Measurements from ENCODE around the gene VPS8. TPM values are rescaled to one million over a fixed set of nuclear protein-coding genes. Genes with fewer than 3 reads are reported as not detected.

The VPS8 gene
- total RNA-seq, 4 donors from 2014 or later, result 46.3 to 76.9 (median 59.3) TPM

GRCh38 chr3:185075547-185075946, 263.6 kb downstream of the VPS8 start:
- DNase-seq (ENCODE audit: low spot score in 2 of 2), result no peak
- Histone ChIP-seq H3K36me3 (peaks cover 0 to 9% (median 0%) of the 10 kb centered on the region in 3 donors), H3K27ac (no peak overlapping the region), H3K9me3 (no peaks in the 10 kb centered on the region), H3K27me3 (no peaks in the 10 kb centered on the region), H3K4me3 (no peak overlapping the region), H3K4me1 (peaks cover 0 to 5% (median 0%) of the 10 kb centered on the region in 4 donors)
- TF ChIP-seq CTCF (IDR thresholded peaks at IDR 0.05), result no peak
- TF ChIP-seq EP300 (IDR thresholded peaks at IDR 0.05), result no peak
- no peak for TF ChIP-seq POLR2A (IDR thresholded peaks at IDR 0.05)
- WGBS, 2 donors, result 71 to 82% methylated on average over 13 of the region's 13 CpGs

DNA sequence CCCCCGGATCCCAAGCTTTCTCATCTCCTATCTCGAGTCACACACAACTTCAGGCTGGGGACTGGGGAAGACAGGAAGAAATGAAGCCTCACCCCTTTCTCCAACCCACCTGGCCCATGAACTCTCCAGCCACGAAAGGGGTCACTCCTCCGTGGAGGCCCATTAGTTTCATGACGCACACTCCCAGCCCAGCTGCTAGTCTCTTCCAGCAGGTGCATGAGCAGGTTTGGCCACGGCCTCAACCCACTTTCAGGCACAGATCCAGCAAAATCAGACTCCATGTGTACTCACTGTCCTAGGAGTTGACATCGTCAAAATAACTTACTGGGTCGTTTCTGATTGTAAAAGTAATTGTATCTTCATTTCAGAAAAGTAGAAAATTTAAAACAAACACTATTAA, 264.3 kb downstream of the VPS8 start:
- Histone ChIP-seq H3K9me3 (no peaks in the 10 kb centered on the region), H3K36me3 (peaks cover 0 to 16% (median 0%) of the 10 kb centered on the region in 3 donors), H3K27ac (no peak overlapping the region), H3K4me3 (no peak overlapping the region), H3K27me3 (no peaks in the 10 kb centered on the region), H3K4me1 (peaks cover 0 to 5% (median 0%) of the 10 kb centered on the region in 4 donors)
- 77 to 84% methylated on average over 8 of the region's 8 CpGs for WGBS, 2 donors
- TF ChIP-seq POLR2A (IDR thresholded peaks at IDR 0.05) (no peak), CTCF (IDR thresholded peaks at IDR 0.05) (no peak), EP300 (IDR thresholded peaks at IDR 0.05) (no peak)
- no peak for DNase-seq (ENCODE audit: low spot score in 2 of 2)

DNA sequence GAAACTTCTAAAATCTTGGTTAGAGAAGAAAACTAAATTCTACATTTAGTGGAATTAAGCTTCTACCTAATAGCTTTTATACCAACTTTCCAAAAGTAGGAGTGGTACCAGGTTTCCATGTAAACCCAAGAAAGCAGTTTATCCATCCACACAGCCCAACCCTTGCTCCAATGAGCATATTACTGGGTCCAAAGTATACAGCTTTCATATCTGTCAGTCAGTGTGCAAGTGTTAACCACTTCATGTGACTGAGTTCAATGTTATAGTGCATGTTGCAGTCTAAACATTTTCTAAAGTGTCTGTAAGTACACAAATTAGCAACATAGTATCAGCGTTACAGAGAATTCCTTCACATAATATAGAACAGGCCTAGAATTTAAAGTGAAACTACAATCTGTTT, 267.7 kb downstream of the VPS8 start:
- H3K9me3 ChIP-seq, result no peaks in the 10 kb centered on the region
- peaks cover 0 to 38% (median 0%) of the 10 kb centered on the region in 3 donors for H3K36me3 ChIP-seq
- TF ChIP-seq POLR2A (IDR thresholded peaks at IDR 0.05), result no peak
- no peak for TF ChIP-seq EP300 (IDR thresholded peaks at IDR 0.05)
- no peak for TF ChIP-seq CTCF (IDR thresholded peaks at IDR 0.05)
- no peak overlapping the region for H3K4me3 ChIP-seq
- DNase-seq (ENCODE audit: low spot score in 2 of 2), result no peak
- H3K27ac ChIP-seq, result no peak overlapping the region
- peaks cover 0 to 5% (median 0%) of the 10 kb centered on the region in 4 donors for H3K4me1 ChIP-seq
- no peaks in the 10 kb centered on the region for H3K27me3 ChIP-seq
- WGBS, 2 donors, result 36 to 58% methylated on average over 1 of the region's 1 CpG

DNA sequence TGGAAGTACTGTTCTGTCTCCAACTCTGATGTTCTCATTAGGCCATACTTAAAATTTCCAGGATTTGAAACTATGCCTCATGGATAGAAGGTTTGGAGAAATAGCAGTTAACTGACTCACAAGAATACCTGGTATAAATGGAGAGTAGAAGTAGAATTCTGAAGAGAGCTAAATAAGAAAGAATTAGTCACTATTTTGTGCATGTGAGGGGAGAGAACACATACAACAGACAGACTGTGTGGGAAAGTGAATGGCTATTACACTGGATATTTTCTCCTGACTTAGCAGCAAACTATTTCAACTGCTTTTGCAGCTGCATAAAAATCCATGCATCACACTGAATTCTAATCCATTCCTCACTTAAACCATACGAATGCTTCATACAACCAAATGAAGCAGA, 269.6 kb downstream of the VPS8 start:
- H3K4me3 ChIP-seq, result no peak overlapping the region
- 80 to 86% methylated on average over 1 of the region's 1 CpG for WGBS, 2 donors
- H3K4me1 ChIP-seq, result peaks cover 0 to 5% (median 0%) of the 10 kb centered on the region in 4 donors
- H3K27me3 ChIP-seq, result no peaks in the 10 kb centered on the region
- no peak for DNase-seq (ENCODE audit: low spot score in 2 of 2)
- H3K9me3 ChIP-seq, result no peaks in the 10 kb centered on the region
- H3K27ac ChIP-seq, result no peak overlapping the region
- H3K36me3 ChIP-seq, result peaks cover 0 to 38% (median 0%) of the 10 kb centered on the region in 3 donors
- no peak for TF ChIP-seq CTCF (IDR thresholded peaks at IDR 0.05)
- no peak for TF ChIP-seq POLR2A (IDR thresholded peaks at IDR 0.05)
- TF ChIP-seq EP300 (IDR thresholded peaks at IDR 0.05), result no peak

DNA sequence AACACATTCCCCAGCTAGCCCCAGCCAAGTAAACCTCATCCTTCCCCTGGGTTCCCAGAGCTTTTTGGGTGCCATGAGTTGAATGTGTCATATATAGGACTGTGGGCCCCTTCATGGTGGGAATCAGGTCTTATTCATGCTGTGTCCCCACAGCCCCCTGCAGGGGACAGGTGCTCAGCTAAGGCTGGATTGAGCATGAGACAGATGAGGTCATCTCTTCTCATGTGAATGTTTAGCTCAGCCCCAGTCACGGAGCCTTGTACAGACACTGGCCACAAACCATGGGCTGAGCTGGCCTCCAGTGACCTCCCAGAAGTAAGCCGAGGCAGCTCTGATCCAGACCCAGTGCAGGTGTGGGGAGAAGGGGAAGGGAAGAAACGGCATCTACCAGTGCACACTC, 270.2 kb downstream of the VPS8 start:
- Histone ChIP-seq H3K9me3 (no peaks in the 10 kb centered on the region), H3K4me3 (no peak overlapping the region), H3K4me1 (peaks cover 0 to 5% (median 0%) of the 10 kb centered on the region in 4 donors), H3K27me3 (no peaks in the 10 kb centered on the region), H3K36me3 (peaks cover 0 to 38% (median 0%) of the 10 kb centered on the region in 3 donors), H3K27ac (no peak overlapping the region)
- no peak for DNase-seq (ENCODE audit: low spot score in 2 of 2)
- no peak for TF ChIP-seq POLR2A (IDR thresholded peaks at IDR 0.05)
- no peak for TF ChIP-seq CTCF (IDR thresholded peaks at IDR 0.05)
- TF ChIP-seq EP300 (IDR thresholded peaks at IDR 0.05), result no peak
- 62 to 66% methylated on average over 3 of the region's 3 CpGs for WGBS, 2 donors
